Adrenal gland (tissue), 12 donors: ENCODE data around the gene DEGS2. TPM values are rescaled to one million over a fixed set of nuclear protein-coding genes. Genes with fewer than 3 reads are reported as not detected.

Source experiments
- DNase-seq, 7 donors: peaks; one replicate each; pipeline ENCODE4 v3.0.0-alpha.2; 2019 to 2020
- H3K27ac ChIP-seq, 5 donors: fragments of 200-600 bp; sonication (generic) in 4 of 5; 1 replicate in 3 of 5; 2 replicates in 2 of 5; pipeline versions ENCODE4 v1.5.1 to v1.8.0; 2016 to 2020; ENCODE audit warnings: mild to moderate bottlenecking in 1 of 5
- H3K27me3 ChIP-seq: fragments of 200-600 bp; 2 replicates; pipeline ENCODE4 v1.8.0; 2021
- H3K36me3 ChIP-seq, 2 donors: fragments of 200-600 bp; replicated peaks in 1 of 2; 1 replicate in 1 of 2; 2 replicates in 1 of 2; pipeline versions ENCODE4 v1.5.1 to v1.8.0; 2018 to 2022
- H3K4me1 ChIP-seq, 2 donors: fragments of 200-600 bp; replicated peaks in 1 of 2; 1 replicate in 1 of 2; 2 replicates in 1 of 2; pipeline versions ENCODE4 v1.5.1 to v1.8.0; 2018 to 2021
- H3K4me3 ChIP-seq, 4 donors: fragments of 200-600 bp; sonication (generic) in 3 of 4; one replicate each; pipeline ENCODE4 v1.5.1; 2016 to 2018
- H3K9me3 ChIP-seq, 3 donors: fragments of 200-600 bp; sonication (generic) in 1 of 3; replicated peaks in 1 of 3; 1 replicate in 2 of 3; 2 replicates in 1 of 3; pipeline versions ENCODE4 v1.5.1 to v1.8.0; 2016 to 2021
- POLR2A ChIP-seq, 2 donors: fragments of 450-650 bp; IDR thresholded peaks; one replicate each; pipeline ENCODE4 v1.6.1; 2017; ENCODE audit warnings: antibody characterized with exemption in 2 of 2, mild to moderate bottlenecking in 2 of 2, moderate library complexity in 1 of 2
- WGBS, 4 donors: extraction: QIAGEN DNeasy Blood & Tissue Kit in 2 of 4; methylation state at CpG; one replicate each; pipeline versions ENCODE4 v1.1.5 to v1.1.7; 2013 to 2017; 5-methylcytosine and 5-hydroxymethylcytosine counted together
- intact Hi-C, 2 donors: fragments of 100-400 bp; cut with DNase I; formaldehyde crosslinking; loops; one replicate each; pipeline versions ENCODE4 v1.14.1 to v1.15.0; 2022 to 2023
- polyA plus RNA-seq, 3 donors: library from polyadenylated mRNA; stranded (reverse); fragments of 200-250 nt in 2 of 3; fragments of 350-450 nt in 1 of 3; fragmentation: Illumina TruSeq in 1 of 3; extraction: RNeasy Lipid Tissue Mini Kit (QIAGEN cat#74804) in 1 of 3; gene quantifications; one replicate each; pipeline ENCODE4 v1.2.3, GENCODE V29; 2013 to 2014
- total RNA-seq, 9 donors: library from RNA; depleted of rRNA in 4 of 9; stranded (reverse); fragments of >200 nt in 4 of 9; fragments of 120-200 nt in 1 of 9; fragmentation: NEBNext Ultra II Directional in 1 of 9; extraction: Animal tissue kit (Norgen Biotek cat#: 25700) in 1 of 9; gene quantifications; one replicate each; pipeline versions ENCODE4 v1.1.0 to v1.2.4, GENCODE V29; 2013 to 2023
- TF ChIP-seq, protein P1 (sequence below), 6 experiments: fragments of 450-650 bp in 4 of 6; fragments of 200-600 bp in 2 of 6; sonication (generic) in 1 of 6; IDR thresholded peaks; 1 replicate in 5 of 6; 2 replicates in 1 of 6; pipeline versions ENCODE4 v1.5.1 to v1.8.0; 2016 to 2021; ENCODE audit warnings: antibody characterized with exemption in 6 of 6, mild to moderate bottlenecking in 2 of 6, moderate library complexity in 1 of 6
- donor health status: healthy with polysubstance abuse.
- donor health status: Bipolar disorder and iron deficiency.
- donor health status: DM: yes; HTN: yes; CAD: no.
- donor health status: DM: no; HTN: no; CAD: no.
- donor health status: DM: no; HTN: no; CAD: no.
- donor health status: DM: yes; HTN: yes; CAD: no.

DEGS2 gene
- total and polyA plus RNA-seq, 12 donors = 0.06 to 0.69 (median 0.24) TPM; not detected in 3

GRCh38 chr14:100126401-100126800 is 33.0 kb downstream of the DEGS2 start:
- no peak overlapping the region for H3K4me3 ChIP-seq
- H3K27me3 ChIP-seq = no peaks in the 10 kb centered on the region
- WGBS, 4 donors = 92 to 94% (median 93%) methylated on average over 7 to 13 of the region's 13 CpGs
- DNase-seq = no peak
- TF ChIP-seq, protein P1, sequence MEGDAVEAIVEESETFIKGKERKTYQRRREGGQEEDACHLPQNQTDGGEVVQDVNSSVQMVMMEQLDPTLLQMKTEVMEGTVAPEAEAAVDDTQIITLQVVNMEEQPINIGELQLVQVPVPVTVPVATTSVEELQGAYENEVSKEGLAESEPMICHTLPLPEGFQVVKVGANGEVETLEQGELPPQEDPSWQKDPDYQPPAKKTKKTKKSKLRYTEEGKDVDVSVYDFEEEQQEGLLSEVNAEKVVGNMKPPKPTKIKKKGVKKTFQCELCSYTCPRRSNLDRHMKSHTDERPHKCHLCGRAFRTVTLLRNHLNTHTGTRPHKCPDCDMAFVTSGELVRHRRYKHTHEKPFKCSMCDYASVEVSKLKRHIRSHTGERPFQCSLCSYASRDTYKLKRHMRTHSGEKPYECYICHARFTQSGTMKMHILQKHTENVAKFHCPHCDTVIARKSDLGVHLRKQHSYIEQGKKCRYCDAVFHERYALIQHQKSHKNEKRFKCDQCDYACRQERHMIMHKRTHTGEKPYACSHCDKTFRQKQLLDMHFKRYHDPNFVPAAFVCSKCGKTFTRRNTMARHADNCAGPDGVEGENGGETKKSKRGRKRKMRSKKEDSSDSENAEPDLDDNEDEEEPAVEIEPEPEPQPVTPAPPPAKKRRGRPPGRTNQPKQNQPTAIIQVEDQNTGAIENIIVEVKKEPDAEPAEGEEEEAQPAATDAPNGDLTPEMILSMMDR (IDR thresholded peaks at IDR 0.05) = no peak
- TF ChIP-seq POLR2A (IDR thresholded peaks at IDR 0.05) = no peak
- intact Hi-C loops = no loop called here
- H3K9me3 ChIP-seq = no peaks in the 10 kb centered on the region
- H3K36me3 ChIP-seq = peaks cover 0 to 34% of the 10 kb centered on the region in 2 donors
- no peaks in the 10 kb centered on the region for H3K4me1 ChIP-seq
- no peak overlapping the region for H3K27ac ChIP-seq

GRCh38 chr14:100124551-100125088 is 34.8 kb downstream of the DEGS2 start:
- H3K36me3 ChIP-seq = peaks cover 0 to 20% of the 10 kb centered on the region in 2 donors
- H3K4me3 ChIP-seq = no peak overlapping the region
- DNase-seq = no peak

GRCh38 chr14:100123618-100124017 is 35.8 kb downstream of the DEGS2 start:
- Histone ChIP-seq H3K9me3 (no peaks in the 10 kb centered on the region), H3K27ac (no peak overlapping the region), H3K4me1 (no peaks in the 10 kb centered on the region), H3K36me3 (peaks cover 0 to 16% of the 10 kb centered on the region in 2 donors), H3K4me3 (no peak overlapping the region), H3K27me3 (no peaks in the 10 kb centered on the region)
- TF ChIP-seq, protein P1 (IDR thresholded peaks at IDR 0.05) = no peak
- no peak for TF ChIP-seq POLR2A (IDR thresholded peaks at IDR 0.05)
- WGBS, 4 donors = 96 to 98% (median 96%) methylated on average over 4 to 10 of the region's 10 CpGs
- no peak for DNase-seq
- intact Hi-C loops = no loop called here

More at GRCh38 chr14:100124551-100125088, 34.8 kb downstream of the DEGS2 start:
- no peaks in the 10 kb centered on the region for H3K9me3 ChIP-seq
- no peak for TF ChIP-seq POLR2A (IDR thresholded peaks at IDR 0.05)
- TF ChIP-seq, protein P1 (IDR thresholded peaks at IDR 0.05) = no peak
- H3K4me1 ChIP-seq = no peaks in the 10 kb centered on the region
- H3K27me3 ChIP-seq = no peaks in the 10 kb centered on the region
- WGBS, 4 donors = 92 to 94% (median 92%) methylated on average over 9 to 20 of the region's 20 CpGs
- no peak overlapping the region for H3K27ac ChIP-seq
- intact Hi-C loops = no loop called here

GRCh38 chr14:100122481-100123223 is 36.8 kb downstream of the DEGS2 start:
- intact Hi-C loops = no loop called here
- H3K36me3 ChIP-seq = peaks cover 0 to 16% of the 10 kb centered on the region in 2 donors
- TF ChIP-seq, protein P1 (IDR thresholded peaks at IDR 0.05) = no peak
- no peak for TF ChIP-seq POLR2A (IDR thresholded peaks at IDR 0.05)
- no peak for DNase-seq
- no peak overlapping the region for H3K27ac ChIP-seq
- H3K9me3 ChIP-seq = no peaks in the 10 kb centered on the region
- no peak overlapping the region for H3K4me3 ChIP-seq
- no peaks in the 10 kb centered on the region for H3K4me1 ChIP-seq
- 85 to 90% (median 88%) methylated on average over 3 to 8 of the region's 8 CpGs for WGBS, 4 donors
- no peaks in the 10 kb centered on the region for H3K27me3 ChIP-seq
